HepG2 (cell line): ENCODE measurements around the gene CNPPD1. TPM values are rescaled to one million over a fixed set of nuclear protein-coding genes. Genes with fewer than 3 reads are reported as not detected.

Source experiments
- BORCS8-MEF2B ChIP-seq: sonication (generic); formaldehyde crosslinking; IDR thresholded peaks from 2 replicates; pipeline ENCODE4 v1.8.0; 2022; ENCODE audit warnings: mild to moderate bottlenecking, missing genetic modification reagents
- CEBPG ChIP-seq: IDR thresholded peaks from 2 replicates; pipeline ENCODE4 v1.6.1; 2016
- DNMT3B ChIP-seq: conservative IDR thresholded peaks from 2 replicates; pipeline ENCODE4 v1.6.1; 2016; ENCODE audit warnings: missing biosample characterization, control low read depth
- EED ChIP-seq: sonication (generic); formaldehyde crosslinking; IDR thresholded peaks from 2 replicates; pipeline ENCODE4 v1.5.0; 2020; ENCODE audit warnings: mild to moderate bottlenecking, missing genetic modification reagents
- JDP2 ChIP-seq: sonication (generic); formaldehyde crosslinking; IDR thresholded peaks from 2 replicates; pipeline ENCODE4 v1.8.1; 2022; ENCODE audit warnings: missing genetic modification reagents, borderline replicate concordance
- MBNL3 ChIP-seq: fragments of 250-450 bp; sonication (Bioruptor Pico); conservative IDR thresholded peaks from 2 replicates; pipeline ENCODE4 v1.8.0; 2022; ENCODE audit warnings: mild to moderate bottlenecking, inconsistent platforms
- REL ChIP-seq: sonication (generic); formaldehyde crosslinking; conservative IDR thresholded peaks from 2 replicates; pipeline ENCODE4 v1.8.0; 2022; ENCODE audit warnings: mild to moderate bottlenecking, missing genetic modification reagents, moderate library complexity
- SNAI1 ChIP-seq: sonication (generic); formaldehyde crosslinking; IDR thresholded peaks from 2 replicates; pipeline ENCODE4 v1.5.0; 2020; ENCODE audit warnings: mild to moderate bottlenecking, missing genetic modification reagents, borderline replicate concordance
- ZBTB21 ChIP-seq: sonication (generic); formaldehyde crosslinking; IDR thresholded peaks from 2 replicates; pipeline ENCODE4 v1.4.0; 2020; ENCODE audit warnings: missing genetic modification reagents
- ZNF136 ChIP-seq: sonication (generic); formaldehyde crosslinking; IDR thresholded peaks from 2 replicates; pipeline ENCODE4 v1.8.1; 2022; ENCODE audit warnings: low read depth, mild to moderate bottlenecking, moderate library complexity, missing genetic modification reagents
- ZNF224 ChIP-seq: sonication (generic); formaldehyde crosslinking; IDR thresholded peaks from 2 replicates; pipeline ENCODE4 v1.5.0; 2020; ENCODE audit warnings: mild to moderate bottlenecking, missing genetic modification reagents
- ZNF234 ChIP-seq: sonication (generic); formaldehyde crosslinking; conservative IDR thresholded peaks from 2 replicates; pipeline ENCODE4 v1.5.1; 2020; ENCODE audit warnings: mild to moderate bottlenecking, missing genetic modification reagents
- ZNF337 ChIP-seq: sonication (generic); formaldehyde crosslinking; IDR thresholded peaks from 2 replicates; pipeline ENCODE4 v1.5.1; 2020; ENCODE audit warnings: missing genetic modification reagents, low read depth, mild to moderate bottlenecking, borderline replicate concordance
- ZNF629 ChIP-seq: sonication (generic); formaldehyde crosslinking; conservative IDR thresholded peaks from 2 replicates; pipeline ENCODE4 v1.5.0; 2020; ENCODE audit warnings: missing genetic modification reagents
- polyA plus RNA-seq, 8 experiments: library from polyadenylated mRNA; depleted of rRNA in 3 of 8; stranded (reverse) in 7 of 8; unstranded in 1 of 8; fragments of >200 nt; fragmentation: Illumina TruSeq in 4 of 8; extraction: Trizol in 4 of 8; gene quantifications; 2 replicates each; pipeline versions ENCODE4 v1.2.1 to v1.2.3, GENCODE V29; 2011 to 2016; ENCODE audit warnings: low read depth in 4 of 8, missing spikeins in 1 of 8, mixed read lengths in 1 of 8; ENCODE audit not compliant: insufficient read depth in 1 of 8
- total RNA-seq, 5 experiments: library from RNA; depleted of rRNA; stranded (reverse); fragments of >200 nt; fragmentation: Illumina TruSeq; extraction: Trizol; gene quantifications; 2 replicates each; pipeline ENCODE4 v1.2.3, GENCODE V29; 2016; ENCODE audit warnings: low read depth in 1 of 5
- TF ChIP-seq, protein P1 (sequence below): sonication (generic); formaldehyde crosslinking; IDR thresholded peaks from 2 replicates; pipeline ENCODE4 v1.5.0; 2020; ENCODE audit warnings: mild to moderate bottlenecking, missing genetic modification reagents, moderate library complexity
- TF ChIP-seq, protein P2 (sequence below): sonication (generic); formaldehyde crosslinking; IDR thresholded peaks from 2 replicates; pipeline ENCODE4 v1.8.1; 2022; ENCODE audit warnings: mild to moderate bottlenecking, missing genetic modification reagents
- TF ChIP-seq, protein P3 (sequence below), 2 experiments: sonication (generic) in 1 of 2; formaldehyde crosslinking in 1 of 2; IDR thresholded peaks; 2 replicates each; pipeline versions ENCODE4 v1.6.1 to v1.9.0; 2014 to 2022; ENCODE audit warnings: antibody characterized with exemption in 1 of 2, borderline replicate concordance in 1 of 2, inconsistent platforms in 1 of 2, low read depth in 1 of 2, missing genetic modification reagents in 1 of 2
- TF ChIP-seq, protein P4 (sequence below): sonication (generic); formaldehyde crosslinking; IDR thresholded peaks from 2 replicates; pipeline ENCODE4 v1.5.0; 2020; ENCODE audit warnings: missing genetic modification reagents, mild to moderate bottlenecking, borderline replicate concordance

Gene CNPPD1
- total and polyA plus RNA-seq, 2 of the 13 experiments (the other 11 are each of a cell fraction or from before 2014, with no cell fraction given): 35.5 to 49.4 TPM

DNA sequence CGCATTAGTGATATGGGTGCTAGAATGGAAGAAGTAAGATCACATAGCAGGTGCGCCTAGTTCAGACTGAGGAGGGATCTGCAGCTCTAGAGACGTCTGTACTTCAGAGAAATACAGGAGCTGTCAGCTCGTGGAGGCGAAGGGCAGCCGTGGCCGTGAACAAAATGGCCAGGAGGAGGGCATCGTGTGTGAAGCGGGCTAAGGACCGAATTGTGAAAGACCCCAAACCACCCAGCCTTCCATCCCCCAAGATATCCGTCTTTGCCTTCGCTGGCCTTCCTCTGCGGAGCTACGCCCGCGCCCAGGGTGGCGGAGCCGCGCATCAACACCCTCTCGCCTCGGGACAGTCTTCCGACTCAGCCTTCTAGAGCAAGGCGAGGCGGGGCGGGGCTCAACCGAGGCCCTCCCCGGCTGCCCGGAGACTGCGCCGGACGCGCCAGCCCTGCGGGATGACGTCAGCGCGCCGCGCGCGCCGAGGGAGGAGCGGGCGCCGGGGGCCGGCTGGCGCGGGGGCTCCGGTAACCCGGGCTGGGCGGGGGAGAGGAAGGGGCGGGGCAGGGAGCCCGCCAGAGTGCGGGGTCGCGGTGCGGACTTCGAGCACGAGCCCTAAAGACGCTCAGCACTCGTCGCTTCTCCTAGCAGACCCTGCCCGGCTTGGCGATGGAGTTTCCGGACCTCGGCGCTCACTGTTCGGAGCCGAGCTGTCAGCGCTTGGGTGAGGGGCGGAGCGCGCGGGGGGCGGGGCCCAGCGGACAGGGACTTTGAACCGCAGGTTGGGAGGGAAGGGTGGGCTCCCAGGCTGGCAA is 29.8 kb upstream of the CNPPD1 start, which contains the start of gene ZFAND2B (continued):
- TF ChIP-seq, protein P1, sequence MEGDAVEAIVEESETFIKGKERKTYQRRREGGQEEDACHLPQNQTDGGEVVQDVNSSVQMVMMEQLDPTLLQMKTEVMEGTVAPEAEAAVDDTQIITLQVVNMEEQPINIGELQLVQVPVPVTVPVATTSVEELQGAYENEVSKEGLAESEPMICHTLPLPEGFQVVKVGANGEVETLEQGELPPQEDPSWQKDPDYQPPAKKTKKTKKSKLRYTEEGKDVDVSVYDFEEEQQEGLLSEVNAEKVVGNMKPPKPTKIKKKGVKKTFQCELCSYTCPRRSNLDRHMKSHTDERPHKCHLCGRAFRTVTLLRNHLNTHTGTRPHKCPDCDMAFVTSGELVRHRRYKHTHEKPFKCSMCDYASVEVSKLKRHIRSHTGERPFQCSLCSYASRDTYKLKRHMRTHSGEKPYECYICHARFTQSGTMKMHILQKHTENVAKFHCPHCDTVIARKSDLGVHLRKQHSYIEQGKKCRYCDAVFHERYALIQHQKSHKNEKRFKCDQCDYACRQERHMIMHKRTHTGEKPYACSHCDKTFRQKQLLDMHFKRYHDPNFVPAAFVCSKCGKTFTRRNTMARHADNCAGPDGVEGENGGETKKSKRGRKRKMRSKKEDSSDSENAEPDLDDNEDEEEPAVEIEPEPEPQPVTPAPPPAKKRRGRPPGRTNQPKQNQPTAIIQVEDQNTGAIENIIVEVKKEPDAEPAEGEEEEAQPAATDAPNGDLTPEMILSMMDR: no peak; the same call in 1 of the 2 replicates
- TF ChIP-seq JDP2 (CRISPR knock-in tag): no peak; the same call in 1 of the 2 replicates
- TF ChIP-seq REL (CRISPR knock-in tag): no peak; the same call in 1 of the 2 replicates
- no peak; the same call in 1 of the 2 replicates for TF ChIP-seq CEBPG (CRISPR knock-in tag)
- peak; percentile 92; the same call in 1 of the 2 replicates for TF ChIP-seq BORCS8-MEF2B (CRISPR knock-in tag)
- TF ChIP-seq, protein P2, sequence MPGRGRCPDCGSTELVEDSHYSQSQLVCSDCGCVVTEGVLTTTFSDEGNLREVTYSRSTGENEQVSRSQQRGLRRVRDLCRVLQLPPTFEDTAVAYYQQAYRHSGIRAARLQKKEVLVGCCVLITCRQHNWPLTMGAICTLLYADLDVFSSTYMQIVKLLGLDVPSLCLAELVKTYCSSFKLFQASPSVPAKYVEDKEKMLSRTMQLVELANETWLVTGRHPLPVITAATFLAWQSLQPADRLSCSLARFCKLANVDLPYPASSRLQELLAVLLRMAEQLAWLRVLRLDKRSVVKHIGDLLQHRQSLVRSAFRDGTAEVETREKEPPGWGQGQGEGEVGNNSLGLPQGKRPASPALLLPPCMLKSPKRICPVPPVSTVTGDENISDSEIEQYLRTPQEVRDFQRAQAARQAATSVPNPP (CRISPR knock-in tag): peak; percentile 88; the same call in 1 of the 2 replicates
- no peak for TF ChIP-seq MBNL3
- TF ChIP-seq, protein P3, sequence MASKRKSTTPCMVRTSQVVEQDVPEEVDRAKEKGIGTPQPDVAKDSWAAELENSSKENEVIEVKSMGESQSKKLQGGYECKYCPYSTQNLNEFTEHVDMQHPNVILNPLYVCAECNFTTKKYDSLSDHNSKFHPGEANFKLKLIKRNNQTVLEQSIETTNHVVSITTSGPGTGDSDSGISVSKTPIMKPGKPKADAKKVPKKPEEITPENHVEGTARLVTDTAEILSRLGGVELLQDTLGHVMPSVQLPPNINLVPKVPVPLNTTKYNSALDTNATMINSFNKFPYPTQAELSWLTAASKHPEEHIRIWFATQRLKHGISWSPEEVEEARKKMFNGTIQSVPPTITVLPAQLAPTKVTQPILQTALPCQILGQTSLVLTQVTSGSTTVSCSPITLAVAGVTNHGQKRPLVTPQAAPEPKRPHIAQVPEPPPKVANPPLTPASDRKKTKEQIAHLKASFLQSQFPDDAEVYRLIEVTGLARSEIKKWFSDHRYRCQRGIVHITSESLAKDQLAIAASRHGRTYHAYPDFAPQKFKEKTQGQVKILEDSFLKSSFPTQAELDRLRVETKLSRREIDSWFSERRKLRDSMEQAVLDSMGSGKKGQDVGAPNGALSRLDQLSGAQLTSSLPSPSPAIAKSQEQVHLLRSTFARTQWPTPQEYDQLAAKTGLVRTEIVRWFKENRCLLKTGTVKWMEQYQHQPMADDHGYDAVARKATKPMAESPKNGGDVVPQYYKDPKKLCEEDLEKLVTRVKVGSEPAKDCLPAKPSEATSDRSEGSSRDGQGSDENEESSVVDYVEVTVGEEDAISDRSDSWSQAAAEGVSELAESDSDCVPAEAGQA (IDR thresholded peaks at IDR 0.05; ENCODE audit: low read depth): peak; percentile 31; the same call in 1 of the 2 replicates
- TF ChIP-seq, protein P3 (CRISPR knock-in tag; IDR thresholded peaks at IDR 0.05; ENCODE audit: borderline replicate concordance): no peak
- no peak for TF ChIP-seq ZNF337 (CRISPR knock-in tag)
- no peak for TF ChIP-seq EED (CRISPR knock-in tag)
- no peak for TF ChIP-seq DNMT3B (CRISPR knock-in tag)
- TF ChIP-seq, protein P4, sequence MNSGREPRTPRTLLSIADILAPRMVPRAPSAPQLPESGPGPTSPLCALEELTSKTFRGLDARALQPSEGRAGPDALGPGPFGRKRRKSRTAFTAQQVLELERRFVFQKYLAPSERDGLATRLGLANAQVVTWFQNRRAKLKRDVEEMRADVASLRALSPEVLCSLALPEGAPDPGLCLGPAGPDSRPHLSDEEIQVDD (CRISPR knock-in tag): peak; percentile 31; the same call in 1 of the 2 replicates
- TF ChIP-seq ZNF224 (CRISPR knock-in tag): peak; percentile 67; the same call in 1 of the 2 replicates
- TF ChIP-seq SNAI1 (CRISPR knock-in tag): no peak
- TF ChIP-seq ZBTB21 (CRISPR knock-in tag): no peak
- no peak for TF ChIP-seq ZNF234
- peak; percentile 11; the same call in 1 of the 2 replicates for TF ChIP-seq ZNF629 (CRISPR knock-in tag)
- TF ChIP-seq ZNF136: 0 out of 2 replicates have a peak, but pooled peaks have one; percentile 30
